ENCODE measurements around the gene KAT6B. TPM values are rescaled to one million over a fixed set of nuclear protein-coding genes. Genes with fewer than 3 reads are reported as not detected.

KAT6B gene
- total RNA-seq, 4 donors from 2014 or later: 29.1 to 159 (median 61.2) TPM

DNA sequence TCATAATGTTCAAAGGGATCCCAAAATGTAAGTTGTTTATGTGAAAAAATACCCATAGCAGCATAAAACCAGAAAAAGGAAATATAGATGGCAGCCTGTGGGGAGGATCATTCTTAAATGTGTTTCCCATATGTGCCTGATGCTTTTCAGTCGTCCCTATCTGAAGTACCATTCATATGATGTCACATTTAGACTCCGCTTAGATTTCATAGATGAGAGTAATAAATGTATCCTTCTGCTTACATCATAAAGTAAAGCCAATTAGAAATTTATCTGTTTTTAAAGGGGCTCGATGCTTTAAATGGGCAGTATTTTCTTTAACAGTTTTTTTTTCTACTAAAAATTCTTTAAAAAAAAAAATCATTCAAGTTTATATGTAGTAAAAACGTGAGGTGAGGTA lies 136.1 kb downstream of the KAT6B start:
- no peak for TF ChIP-seq POLR2A (IDR thresholded peaks at IDR 0.05)
- H3K27ac ChIP-seq: no peak overlapping the region
- DNase-seq: no peak
- no peaks in the 10 kb centered on the region for H3K9me3 ChIP-seq
- H3K36me3 ChIP-seq: no peaks in the 10 kb centered on the region
- intact Hi-C loops (cut with DNase I; ENCODE audit: low total_unique reads): no loop called here
- no peaks in the 10 kb centered on the region for H3K27me3 ChIP-seq
- H3K4me1 ChIP-seq: no peaks in the 10 kb centered on the region
- H3K4me3 ChIP-seq: no peak overlapping the region

DNA sequence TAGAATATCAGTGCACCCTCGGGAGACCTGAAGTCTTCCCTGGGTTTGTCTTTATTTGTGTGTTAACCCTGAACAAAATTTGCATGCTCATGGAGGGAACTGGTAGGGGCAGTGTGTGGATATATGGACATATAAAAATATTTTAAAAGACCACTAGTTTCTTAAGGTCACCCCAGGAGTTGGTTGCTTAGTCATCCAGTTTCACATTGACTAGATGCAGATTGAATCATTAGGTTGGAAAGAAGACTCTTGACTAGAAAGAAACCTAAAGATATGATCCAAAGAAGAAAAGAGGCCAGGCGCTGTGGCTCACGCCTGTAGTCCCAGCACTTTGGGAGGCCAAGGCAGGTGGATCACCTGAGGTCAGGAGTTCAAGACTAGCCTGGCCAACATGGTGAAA lies 137.1 kb downstream of the KAT6B start:
- Histone ChIP-seq H3K4me3 (no peak overlapping the region), H3K36me3 (no peaks in the 10 kb centered on the region), H3K9me3 (no peaks in the 10 kb centered on the region), H3K27me3 (no peaks in the 10 kb centered on the region), H3K27ac (no peak overlapping the region), H3K4me1 (peaks cover 0 to 3% of the 10 kb centered on the region in 2 donors)
- no peak for DNase-seq
- intact Hi-C loops (cut with DNase I; ENCODE audit: low total_unique reads): no loop called here
- TF ChIP-seq, protein P1, sequence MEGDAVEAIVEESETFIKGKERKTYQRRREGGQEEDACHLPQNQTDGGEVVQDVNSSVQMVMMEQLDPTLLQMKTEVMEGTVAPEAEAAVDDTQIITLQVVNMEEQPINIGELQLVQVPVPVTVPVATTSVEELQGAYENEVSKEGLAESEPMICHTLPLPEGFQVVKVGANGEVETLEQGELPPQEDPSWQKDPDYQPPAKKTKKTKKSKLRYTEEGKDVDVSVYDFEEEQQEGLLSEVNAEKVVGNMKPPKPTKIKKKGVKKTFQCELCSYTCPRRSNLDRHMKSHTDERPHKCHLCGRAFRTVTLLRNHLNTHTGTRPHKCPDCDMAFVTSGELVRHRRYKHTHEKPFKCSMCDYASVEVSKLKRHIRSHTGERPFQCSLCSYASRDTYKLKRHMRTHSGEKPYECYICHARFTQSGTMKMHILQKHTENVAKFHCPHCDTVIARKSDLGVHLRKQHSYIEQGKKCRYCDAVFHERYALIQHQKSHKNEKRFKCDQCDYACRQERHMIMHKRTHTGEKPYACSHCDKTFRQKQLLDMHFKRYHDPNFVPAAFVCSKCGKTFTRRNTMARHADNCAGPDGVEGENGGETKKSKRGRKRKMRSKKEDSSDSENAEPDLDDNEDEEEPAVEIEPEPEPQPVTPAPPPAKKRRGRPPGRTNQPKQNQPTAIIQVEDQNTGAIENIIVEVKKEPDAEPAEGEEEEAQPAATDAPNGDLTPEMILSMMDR (IDR thresholded peaks at IDR 0.05): no peak
- TF ChIP-seq POLR2A (IDR thresholded peaks at IDR 0.05): no peak

DNA sequence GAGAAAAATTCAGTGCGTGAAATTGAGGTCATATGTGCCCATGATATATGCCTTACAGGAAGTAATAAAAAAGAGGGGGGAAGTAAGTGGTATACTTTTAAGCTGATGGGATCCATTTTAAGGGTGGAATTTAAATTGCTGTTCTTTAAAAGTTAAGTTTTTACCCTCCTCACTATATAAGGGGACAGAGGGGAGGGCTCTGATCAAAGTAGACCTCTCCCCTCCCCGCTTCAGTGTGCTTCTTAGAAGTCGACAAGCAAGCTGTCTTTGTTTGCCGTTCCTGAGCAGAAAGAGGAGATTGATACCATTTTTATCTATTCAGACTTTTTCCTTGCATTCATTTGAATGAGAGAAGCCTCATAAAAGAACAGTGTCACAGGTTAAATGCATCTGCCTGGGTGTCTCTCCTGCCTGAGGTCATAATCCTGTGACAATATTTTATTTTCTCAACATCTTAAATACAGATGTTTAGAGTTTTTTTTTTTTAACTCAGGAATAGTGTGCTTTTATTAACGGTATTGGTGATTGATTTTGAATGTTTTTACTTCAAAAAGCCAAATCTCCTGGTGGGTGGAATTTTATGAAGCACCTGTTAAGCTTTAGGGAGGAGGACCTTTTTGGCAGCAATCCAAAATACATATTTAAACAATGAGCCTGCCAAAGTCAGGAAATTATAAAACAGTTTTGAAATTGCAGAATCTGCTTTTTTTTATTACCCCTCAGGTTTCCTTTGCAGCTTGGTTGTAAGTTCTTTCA lies 141.7 kb downstream of the KAT6B start:
- DNase-seq: no peak
- Histone ChIP-seq H3K4me3 (no peak overlapping the region), H3K36me3 (no peaks in the 10 kb centered on the region), H3K27ac (no peak overlapping the region), H3K4me1 (peaks cover 0 to 5% of the 10 kb centered on the region in 2 donors), H3K27me3 (no peaks in the 10 kb centered on the region), H3K9me3 (no peaks in the 10 kb centered on the region)
- intact Hi-C loops (cut with DNase I; ENCODE audit: low total_unique reads): no loop called here
- TF ChIP-seq, protein P1 (IDR thresholded peaks at IDR 0.05): no peak
- TF ChIP-seq POLR2A (IDR thresholded peaks at IDR 0.05): no peak

DNA sequence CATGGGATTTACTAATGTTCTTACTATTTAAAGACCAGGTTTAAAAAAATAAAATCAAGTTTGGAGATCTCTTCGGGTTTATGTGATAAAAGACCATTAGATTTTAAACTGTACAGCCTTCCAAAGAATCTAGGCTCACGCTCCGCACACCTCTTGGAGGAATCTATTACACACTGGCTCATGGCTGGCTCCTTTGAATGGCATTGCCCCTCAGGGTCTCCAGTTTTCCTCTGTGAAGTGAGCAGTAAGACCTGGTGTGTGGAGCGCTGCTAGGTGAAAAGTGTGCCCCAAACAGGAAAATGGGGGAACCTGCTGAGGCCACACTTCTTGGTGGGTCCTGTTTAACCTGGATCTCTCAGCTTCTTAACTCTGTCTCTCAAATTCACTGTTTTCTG lies 142.3 kb downstream of the KAT6B start:
- TF ChIP-seq POLR2A (IDR thresholded peaks at IDR 0.05): no peak
- TF ChIP-seq, protein P1 (IDR thresholded peaks at IDR 0.05): no peak
- H3K36me3 ChIP-seq: no peaks in the 10 kb centered on the region
- intact Hi-C loops (cut with DNase I; ENCODE audit: low total_unique reads): no loop called here
- peaks cover 3 to 5% of the 10 kb centered on the region in 2 donors for H3K4me1 ChIP-seq
- H3K27me3 ChIP-seq: no peaks in the 10 kb centered on the region
- H3K4me3 ChIP-seq: no peak overlapping the region
- H3K9me3 ChIP-seq: no peaks in the 10 kb centered on the region
- no peak for DNase-seq
- H3K27ac ChIP-seq: no peak overlapping the region

DNA sequence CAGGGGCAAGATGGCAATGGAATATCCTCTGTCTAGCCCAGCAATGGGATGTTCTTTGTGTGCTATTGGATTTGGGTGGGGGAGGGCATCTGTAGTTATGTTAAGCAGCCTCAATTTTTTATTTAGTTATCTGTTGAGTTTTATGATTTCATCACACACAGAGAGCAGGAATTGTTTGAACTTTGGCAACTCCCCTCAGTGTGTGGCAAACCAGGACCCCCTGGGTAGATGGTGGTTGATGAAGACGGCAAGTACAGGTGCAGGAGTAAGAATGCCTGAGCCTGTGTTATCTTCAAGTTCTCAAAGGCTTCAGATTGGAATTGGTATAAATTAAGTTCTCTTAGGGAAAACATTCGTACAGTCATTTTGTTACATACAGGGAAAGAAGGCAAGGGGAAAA lies 142.7 kb downstream of the KAT6B start:
- Histone ChIP-seq H3K27me3 (no peaks in the 10 kb centered on the region), H3K4me3 (no peak overlapping the region), H3K36me3 (no peaks in the 10 kb centered on the region), H3K27ac (no peak overlapping the region), H3K4me1 (peaks cover 5 to 6% of the 10 kb centered on the region in 2 donors), H3K9me3 (no peaks in the 10 kb centered on the region)
- TF ChIP-seq POLR2A (IDR thresholded peaks at IDR 0.05): no peak
- TF ChIP-seq, protein P1 (IDR thresholded peaks at IDR 0.05): no peak
- DNase-seq: no peak
- intact Hi-C loops (cut with DNase I; ENCODE audit: low total_unique reads): no loop called here

All from uterus (tissue), 4 donors.